ENCODE measurements around the gene COL5A1. TPM values are rescaled to one million over a fixed set of nuclear protein-coding genes. Genes with fewer than 3 reads are reported as not detected.

Gene COL5A1
- total and polyA plus RNA-seq, 4 donors, result 38.2 to 135 (median 88.3) TPM

- peaks cover 6% of the 10 kb centered on the region for H3K4me1 ChIP-seq (ENCODE audit: control insufficient read depth, insufficient read depth, low read length)
- no peak overlapping the region for H3K4me3 ChIP-seq (ENCODE audit: low read depth, low read length)
- H3K36me3 ChIP-seq (ENCODE audit: control insufficient read depth, insufficient read depth, low read length), result no peaks in the 10 kb centered on the region
- no peaks in the 10 kb centered on the region for H3K9me3 ChIP-seq (ENCODE audit: control insufficient read depth, insufficient read depth, low read length)
- no peak for DNase-seq (ENCODE audit: low read depth in 4 of 6, low spot score in 6 of 6)
- H3K27me3 ChIP-seq (ENCODE audit: control insufficient read depth, insufficient read depth, low read length), result no peaks in the 10 kb centered on the region
- no peak overlapping the region for H3K27ac ChIP-seq (ENCODE audit: low read depth, low read length)
- WGBS (ENCODE audit: insufficient coverage), result 97% methylated on average over 9 of the region's 13 CpGs
Observed at GRCh38 chr9:134879664-134880483, 238.3 kb downstream of the COL5A1 start.

- H3K27me3 ChIP-seq (ENCODE audit: control insufficient read depth, insufficient read depth, low read length), result no peaks in the 10 kb centered on the region
- no peak within 1 kb of the TSS for H3K4me3 ChIP-seq (ENCODE audit: low read depth, low read length)
- H3K4me1 ChIP-seq (ENCODE audit: control insufficient read depth, insufficient read depth, low read length), result peaks cover 6% of the 10 kb centered on the region
- no peaks in the 10 kb centered on the region for H3K36me3 ChIP-seq (ENCODE audit: control insufficient read depth, insufficient read depth, low read length)
- H3K9me3 ChIP-seq (ENCODE audit: control insufficient read depth, insufficient read depth, low read length), result no peaks in the 10 kb centered on the region
- H3K27ac ChIP-seq (ENCODE audit: low read depth, low read length), result no peak within 1 kb of the TSS
- DNase-seq (ENCODE audit: low read depth in 4 of 6, low spot score in 6 of 6), result peak in 1 of 6 donors; percentile 7
- WGBS (ENCODE audit: insufficient coverage), result 78% methylated on average over 25 of the region's 25 CpGs
Observed at GRCh38 chr9:134880484-134881312, 239.1 kb downstream of the COL5A1 start, which contains the start of gene FCN2. Gene FCN2 (plus strand): TSS chr9:134880810. CDS start chr9:134880822, 12 bp downstream.

- whole genome bisulfite sequencing (ENCODE audit: insufficient coverage), result 95% methylated on average over 13 of the region's 13 CpGs
- no peaks in the 10 kb centered on the region for H3K36me3 ChIP-seq (ENCODE audit: control insufficient read depth, insufficient read depth, low read length)
- no peak overlapping the region for H3K4me3 ChIP-seq (ENCODE audit: low read depth, low read length)
- H3K27me3 ChIP-seq (ENCODE audit: control insufficient read depth, insufficient read depth, low read length), result no peaks in the 10 kb centered on the region
- no peak overlapping the region for H3K27ac ChIP-seq (ENCODE audit: low read depth, low read length)
- no peaks in the 10 kb centered on the region for H3K9me3 ChIP-seq (ENCODE audit: control insufficient read depth, insufficient read depth, low read length)
- no peak for DNase-seq (ENCODE audit: low read depth in 4 of 6, low spot score in 6 of 6)
- peaks cover 6% of the 10 kb centered on the region for H3K4me1 ChIP-seq (ENCODE audit: control insufficient read depth, insufficient read depth, low read length)
Observed at GRCh38 chr9:134881313-134881670, 239.7 kb downstream of the COL5A1 start.

- Histone ChIP-seq H3K9me3 (ENCODE audit: control insufficient read depth, insufficient read depth, low read length) (no peaks in the 10 kb centered on the region), H3K4me1 (ENCODE audit: control insufficient read depth, insufficient read depth, low read length) (peaks cover 6% of the 10 kb centered on the region), H3K36me3 (ENCODE audit: control insufficient read depth, insufficient read depth, low read length) (no peaks in the 10 kb centered on the region), H3K4me3 (ENCODE audit: low read depth, low read length) (no peak overlapping the region), H3K27ac (ENCODE audit: low read depth, low read length) (no peak overlapping the region), H3K27me3 (ENCODE audit: control insufficient read depth, insufficient read depth, low read length) (no peaks in the 10 kb centered on the region)
- WGBS (ENCODE audit: insufficient coverage), result 87% methylated on average over 3 of the region's 3 CpGs
- no peak for DNase-seq (ENCODE audit: low read depth in 4 of 6, low spot score in 6 of 6)
Observed at GRCh38 chr9:134882204-134882785, 240.7 kb downstream of the COL5A1 start.

- Histone ChIP-seq H3K9me3 (ENCODE audit: control insufficient read depth, insufficient read depth, low read length) (no peaks in the 10 kb centered on the region), H3K4me1 (ENCODE audit: control insufficient read depth, insufficient read depth, low read length) (peaks cover 6% of the 10 kb centered on the region), H3K27me3 (ENCODE audit: control insufficient read depth, insufficient read depth, low read length) (no peaks in the 10 kb centered on the region), H3K36me3 (ENCODE audit: control insufficient read depth, insufficient read depth, low read length) (no peaks in the 10 kb centered on the region), H3K4me3 (ENCODE audit: low read depth, low read length) (no peak overlapping the region), H3K27ac (ENCODE audit: low read depth, low read length) (no peak overlapping the region)
- no peak for DNase-seq (ENCODE audit: low read depth in 4 of 6, low spot score in 6 of 6)
- 94% methylated on average over 18 of the region's 18 CpGs for WGBS (ENCODE audit: insufficient coverage)
Observed at GRCh38 chr9:134883040-134883782, 241.6 kb downstream of the COL5A1 start.

GRCh38 chr9:134884492-134884891 lies 242.9 kb downstream of the COL5A1 start:
- H3K4me3 ChIP-seq (ENCODE audit: low read depth, low read length), result no peak overlapping the region
- DNase-seq (ENCODE audit: low read depth in 4 of 6, low spot score in 6 of 6), result no peak
- WGBS (ENCODE audit: insufficient coverage), result 90% methylated on average over 3 of the region's 8 CpGs
- H3K9me3 ChIP-seq (ENCODE audit: control insufficient read depth, insufficient read depth, low read length), result no peaks in the 10 kb centered on the region
- peaks cover 6% of the 10 kb centered on the region for H3K4me1 ChIP-seq (ENCODE audit: control insufficient read depth, insufficient read depth, low read length)
- no peak overlapping the region for H3K27ac ChIP-seq (ENCODE audit: low read depth, low read length)
- H3K36me3 ChIP-seq (ENCODE audit: control insufficient read depth, insufficient read depth, low read length), result no peaks in the 10 kb centered on the region
- no peaks in the 10 kb centered on the region for H3K27me3 ChIP-seq (ENCODE audit: control insufficient read depth, insufficient read depth, low read length)

GRCh38 chr9:134885001-134885678 lies 243.5 kb downstream of the COL5A1 start:
- H3K4me3 ChIP-seq (ENCODE audit: low read depth, low read length), result no peak overlapping the region
- H3K36me3 ChIP-seq (ENCODE audit: control insufficient read depth, insufficient read depth, low read length), result no peaks in the 10 kb centered on the region
- H3K4me1 ChIP-seq (ENCODE audit: control insufficient read depth, insufficient read depth, low read length), result peaks cover 6% of the 10 kb centered on the region
- H3K27ac ChIP-seq (ENCODE audit: low read depth, low read length), result no peak overlapping the region
- DNase-seq (ENCODE audit: low read depth in 4 of 6, low spot score in 6 of 6), result no peak
- no peaks in the 10 kb centered on the region for H3K27me3 ChIP-seq (ENCODE audit: control insufficient read depth, insufficient read depth, low read length)
- WGBS (ENCODE audit: insufficient coverage), result 96% methylated on average over 14 of the region's 22 CpGs
- no peaks in the 10 kb centered on the region for H3K9me3 ChIP-seq (ENCODE audit: control insufficient read depth, insufficient read depth, low read length)

- WGBS (ENCODE audit: insufficient coverage), result 86% methylated on average over 24 of the region's 24 CpGs
- no peaks in the 10 kb centered on the region for H3K36me3 ChIP-seq (ENCODE audit: control insufficient read depth, insufficient read depth, low read length)
- no peak overlapping the region for H3K27ac ChIP-seq (ENCODE audit: low read depth, low read length)
- H3K9me3 ChIP-seq (ENCODE audit: control insufficient read depth, insufficient read depth, low read length), result no peaks in the 10 kb centered on the region
- no peaks in the 10 kb centered on the region for H3K4me1 ChIP-seq (ENCODE audit: control insufficient read depth, insufficient read depth, low read length)
- DNase-seq (ENCODE audit: low read depth in 4 of 6, low spot score in 6 of 6), result no peak
- H3K27me3 ChIP-seq (ENCODE audit: control insufficient read depth, insufficient read depth, low read length), result no peaks in the 10 kb centered on the region
- no peak overlapping the region for H3K4me3 ChIP-seq (ENCODE audit: low read depth, low read length)
Observed at GRCh38 chr9:134885679-134886412, 244.2 kb downstream of the COL5A1 start.

Measured in spinal cord (tissue), 10 donors.